Body of pancreas (tissue), 4 donors: ENCODE results near the gene ATG7. TPM values are rescaled to one million over a fixed set of nuclear protein-coding genes. Genes with fewer than 3 reads are reported as not detected.
A peak's percentile ranks its signal among the peaks of the same experiment; 100 is the strongest.

Source experiments
- ATAC-seq: fragments of 150-250 bp; one replicate; pipeline ENCODE4 v1.9.1; 2016
- DNase-seq, 4 donors: peaks; one replicate each; pipeline ENCODE4 v3.0.0-alpha.2; 2019
- H3K27ac ChIP-seq, 4 donors: fragments of 200-600 bp; sonication (generic); 1 replicate in 3 of 4; 2 replicates in 1 of 4; pipeline versions ENCODE4 v1.5.1 to v1.6.1; 2016 to 2019; ENCODE audit warnings: mild to moderate bottlenecking in 1 of 4, mixed read lengths in 1 of 4, moderate library complexity in 1 of 4
- H3K27me3 ChIP-seq, 2 donors: fragments of 200-600 bp; sonication (generic); one replicate each; pipeline ENCODE4 v1.6.0; 2016; ENCODE audit warnings: mild to moderate bottlenecking in 1 of 2
- H3K36me3 ChIP-seq, 2 donors: fragments of 200-600 bp; sonication (generic); replicated peaks in 1 of 2; 2 replicates each; pipeline ENCODE4 v1.5.1; 2016; ENCODE audit warnings: low read depth in 2 of 2; ENCODE audit not compliant: insufficient read depth in 1 of 2
- H3K4me1 ChIP-seq: fragments of 200-600 bp; sonication (generic); one replicate; pipeline ENCODE4 v1.6.0; 2016
- H3K4me3 ChIP-seq, 2 donors: fragments of 200-600 bp; sonication (generic); 1 replicate in 1 of 2; 2 replicates in 1 of 2; pipeline ENCODE4 v1.5.1; 2016 to 2019
- H3K9me3 ChIP-seq, 3 donors: fragments of 200-600 bp; sonication (generic); 1 replicate in 2 of 3; 2 replicates in 1 of 3; pipeline ENCODE4 v1.5.1; 2016
- POLR2A ChIP-seq, 3 donors: fragments of 450-650 bp; IDR thresholded peaks; one replicate each; pipeline ENCODE4 v1.6.1; 2016; ENCODE audit warnings: antibody characterized with exemption in 3 of 3, mild to moderate bottlenecking in 2 of 3
- WGBS, 2 donors: methylation state at CpG; one replicate each; pipeline ENCODE4 v1.1.5; 2017; 5-methylcytosine and 5-hydroxymethylcytosine counted together
- intact Hi-C: fragments of 100-400 bp; cut with DNase I; formaldehyde crosslinking; loops from one replicate; pipeline ENCODE4 v1.15.1; 2023
- total RNA-seq, 2 donors: library from RNA; depleted of rRNA; stranded (reverse); fragments of >200 nt; gene quantifications; one replicate each; pipeline ENCODE4 v1.1.0, GENCODE V29; 2016
- TF ChIP-seq, protein P1 (sequence below), 7 experiments: fragments of 450-650 bp in 4 of 7; fragments of 200-600 bp in 3 of 7; sonication (generic) in 3 of 7; IDR thresholded peaks; one replicate each; pipeline ENCODE4 v1.5.1; 2016 to 2019; ENCODE audit warnings: antibody characterized with exemption in 7 of 7

Gene ATG7
- total RNA-seq, 2 donors from 2014 or later = 40.5 to 43.6 TPM

DNA sequence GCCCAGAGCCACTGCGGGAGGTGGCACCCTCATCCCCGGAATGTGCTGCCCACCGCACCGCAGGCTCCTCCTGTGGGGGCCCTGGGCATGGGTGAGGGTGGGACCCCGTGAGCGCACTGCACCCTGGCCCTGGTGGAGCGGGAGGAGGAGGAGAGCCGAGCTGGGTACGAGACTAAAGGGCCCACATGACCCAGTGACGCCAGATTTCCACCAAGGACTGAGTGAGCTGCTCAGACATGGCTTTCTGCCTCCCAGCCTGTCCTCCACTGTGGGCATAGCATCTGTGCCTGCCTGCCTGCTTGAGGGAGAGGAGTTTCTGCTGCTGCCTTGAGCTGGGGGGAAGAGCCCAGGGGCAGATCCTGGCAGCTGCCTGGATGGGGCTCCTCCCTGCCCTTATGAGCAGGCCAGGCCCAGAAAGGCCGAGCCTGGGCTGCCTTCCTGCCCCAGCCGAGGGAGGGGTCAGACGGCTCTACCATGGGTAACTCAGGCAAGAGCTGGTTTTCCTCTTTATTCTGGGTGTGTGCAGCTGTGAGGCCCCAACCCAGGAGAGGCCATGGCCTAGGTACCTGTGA, 283.1 kb downstream of the ATG7 start:
- no peaks in the 10 kb centered on the region for H3K9me3 ChIP-seq
- H3K4me3 ChIP-seq = no peak overlapping the region
- H3K27me3 ChIP-seq = no peaks in the 10 kb centered on the region
- WGBS, 2 donors = 73 to 93% methylated on average over 3 to 11 of the region's 13 CpGs
- no peak for ATAC-seq
- peaks cover 19% of the 10 kb centered on the region for H3K4me1 ChIP-seq
- DNase-seq = no peak
- H3K36me3 ChIP-seq = no peaks in the 10 kb centered on the region
- TF ChIP-seq, protein P1, sequence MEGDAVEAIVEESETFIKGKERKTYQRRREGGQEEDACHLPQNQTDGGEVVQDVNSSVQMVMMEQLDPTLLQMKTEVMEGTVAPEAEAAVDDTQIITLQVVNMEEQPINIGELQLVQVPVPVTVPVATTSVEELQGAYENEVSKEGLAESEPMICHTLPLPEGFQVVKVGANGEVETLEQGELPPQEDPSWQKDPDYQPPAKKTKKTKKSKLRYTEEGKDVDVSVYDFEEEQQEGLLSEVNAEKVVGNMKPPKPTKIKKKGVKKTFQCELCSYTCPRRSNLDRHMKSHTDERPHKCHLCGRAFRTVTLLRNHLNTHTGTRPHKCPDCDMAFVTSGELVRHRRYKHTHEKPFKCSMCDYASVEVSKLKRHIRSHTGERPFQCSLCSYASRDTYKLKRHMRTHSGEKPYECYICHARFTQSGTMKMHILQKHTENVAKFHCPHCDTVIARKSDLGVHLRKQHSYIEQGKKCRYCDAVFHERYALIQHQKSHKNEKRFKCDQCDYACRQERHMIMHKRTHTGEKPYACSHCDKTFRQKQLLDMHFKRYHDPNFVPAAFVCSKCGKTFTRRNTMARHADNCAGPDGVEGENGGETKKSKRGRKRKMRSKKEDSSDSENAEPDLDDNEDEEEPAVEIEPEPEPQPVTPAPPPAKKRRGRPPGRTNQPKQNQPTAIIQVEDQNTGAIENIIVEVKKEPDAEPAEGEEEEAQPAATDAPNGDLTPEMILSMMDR (IDR thresholded peaks at IDR 0.05) = no peak
- no peak for TF ChIP-seq POLR2A (IDR thresholded peaks at IDR 0.05)
- intact Hi-C loops = no loop called here
- no peak overlapping the region for H3K27ac ChIP-seq

DNA sequence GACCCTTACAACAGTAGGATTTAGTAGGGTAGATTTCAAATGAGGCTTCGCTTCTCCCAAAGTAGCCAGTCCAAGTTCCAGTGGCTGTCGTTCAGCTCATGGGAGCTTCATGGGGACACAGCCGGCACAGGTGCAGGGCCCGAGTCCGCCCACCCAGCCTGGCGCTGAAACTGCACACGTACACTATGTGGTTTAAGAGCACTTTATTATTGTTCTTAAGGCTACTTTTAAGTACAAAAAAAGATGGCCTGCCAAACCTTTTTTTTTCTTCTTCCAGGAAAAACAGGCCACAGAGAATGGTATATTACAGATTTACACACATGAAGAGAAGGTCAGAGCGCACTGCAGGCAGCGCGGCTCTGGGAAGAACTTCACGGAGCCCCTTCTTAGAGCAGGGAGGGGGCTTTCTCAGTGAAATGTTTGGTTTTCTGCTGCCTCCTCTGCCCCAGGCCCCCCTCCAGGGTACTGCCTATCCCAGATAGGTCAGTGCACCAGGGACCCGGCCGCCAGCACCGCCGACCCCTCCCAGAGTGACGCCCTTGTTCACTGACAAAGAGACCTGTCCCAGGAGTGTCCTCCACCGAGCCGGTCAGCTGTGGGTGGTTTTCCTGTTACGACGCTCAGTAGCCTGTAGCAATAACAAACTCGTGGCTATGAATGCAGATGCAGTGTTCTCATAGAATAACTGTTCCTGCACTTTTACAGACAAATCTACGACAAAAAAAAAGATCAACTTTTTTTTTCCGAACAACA, 283.9 kb downstream of the ATG7 start:
- no peak overlapping the region for H3K4me3 ChIP-seq
- intact Hi-C loops = no loop called here
- peaks cover 19% of the 10 kb centered on the region for H3K4me1 ChIP-seq
- DNase-seq (no peak), ATAC-seq (no peak)
- no peaks in the 10 kb centered on the region for H3K9me3 ChIP-seq
- WGBS, 2 donors = 90 to 91% methylated on average over 22 to 23 of the region's 23 CpGs
- TF ChIP-seq, protein P1 (IDR thresholded peaks at IDR 0.05) = no peak
- no peak for TF ChIP-seq POLR2A (IDR thresholded peaks at IDR 0.05)
- H3K36me3 ChIP-seq = no peaks in the 10 kb centered on the region
- no peak overlapping the region for H3K27ac ChIP-seq
- H3K27me3 ChIP-seq = no peaks in the 10 kb centered on the region

DNA sequence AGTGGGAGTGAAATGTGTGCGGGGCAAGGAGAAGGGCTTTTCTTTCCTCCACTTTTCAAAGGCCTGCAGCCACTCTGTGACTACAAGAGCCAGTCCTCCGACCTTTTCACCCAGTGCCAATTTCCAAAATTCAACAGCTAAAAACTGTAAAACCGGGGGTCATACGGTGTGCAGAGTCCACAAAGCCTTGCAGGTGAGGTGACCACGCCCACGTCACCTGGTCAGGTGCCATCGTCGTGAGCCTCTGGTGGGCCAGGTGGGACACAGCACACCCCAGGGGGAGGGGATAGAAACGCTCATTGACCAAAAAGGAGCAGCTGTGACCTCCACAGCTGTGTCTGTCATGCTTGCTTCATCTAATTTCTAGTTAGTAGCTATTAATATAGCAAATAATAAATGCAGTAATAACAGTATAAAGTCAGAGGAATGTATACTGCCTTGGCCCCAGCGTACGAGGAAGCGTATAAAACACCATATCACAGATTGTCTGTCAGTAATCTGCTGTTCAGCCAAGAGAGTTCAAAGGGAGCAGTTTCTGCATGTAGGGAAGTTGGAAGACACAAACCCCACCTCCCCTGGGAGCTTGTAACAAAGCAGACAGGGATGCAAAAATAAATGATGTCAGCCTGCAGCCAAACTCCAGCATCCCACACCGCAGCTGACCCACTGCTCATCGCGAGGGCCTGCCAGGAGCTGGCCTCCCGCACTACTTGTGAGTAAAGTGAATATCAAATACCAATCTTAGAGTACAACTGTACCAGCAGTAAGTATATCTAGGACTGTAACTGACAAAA, 284.9 kb downstream of the ATG7 start:
- Histone ChIP-seq H3K27ac (no peak overlapping the region), H3K4me1 (peaks cover 19% of the 10 kb centered on the region), H3K36me3 (no peaks in the 10 kb centered on the region), H3K4me3 (no peak overlapping the region), H3K27me3 (no peaks in the 10 kb centered on the region), H3K9me3 (no peaks in the 10 kb centered on the region)
- intact Hi-C loops = no loop called here
- ATAC-seq (no peak), DNase-seq (peak in 2 of 4 donors; percentile 9 to 42)
- WGBS, 2 donors = 81 to 84% methylated on average over 16 of the region's 16 CpGs
- no peak for TF ChIP-seq POLR2A (IDR thresholded peaks at IDR 0.05)
- TF ChIP-seq, protein P1 (IDR thresholded peaks at IDR 0.05) = no peak

DNA sequence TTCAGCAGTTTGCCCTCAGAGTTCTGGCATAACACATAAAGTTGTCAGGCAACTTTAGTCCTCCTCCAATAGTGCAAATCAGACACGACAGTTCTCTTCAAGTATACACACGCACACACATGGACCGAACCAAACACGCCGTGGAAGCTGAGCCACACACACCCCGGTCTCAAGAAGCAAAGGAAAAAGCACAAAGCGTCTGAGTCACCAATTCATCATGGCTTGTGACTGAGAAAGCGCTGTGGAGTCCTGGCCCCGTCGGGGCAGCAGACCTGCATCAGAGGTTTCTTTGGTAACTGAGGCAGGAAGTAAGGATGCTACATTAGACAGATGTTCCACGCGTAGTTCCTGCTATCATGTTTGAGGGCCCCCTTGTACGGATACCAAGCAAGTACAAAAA, 285.8 kb downstream of the ATG7 start:
- H3K4me3 ChIP-seq = no peak overlapping the region
- no peaks in the 10 kb centered on the region for H3K9me3 ChIP-seq
- no peak overlapping the region for H3K27ac ChIP-seq
- no peaks in the 10 kb centered on the region for H3K27me3 ChIP-seq
- H3K4me1 ChIP-seq = peaks cover 19% of the 10 kb centered on the region
- peak in 1 of 4 donors; percentile 4 for DNase-seq
- peaks cover 0 to 2% of the 10 kb centered on the region in 2 donors for H3K36me3 ChIP-seq
- intact Hi-C loops = no loop called here
- no peak for ATAC-seq
- WGBS, 2 donors = 75 to 90% methylated on average over 13 of the region's 13 CpGs
- TF ChIP-seq, protein P1 (IDR thresholded peaks at IDR 0.05) = no peak
- TF ChIP-seq POLR2A (IDR thresholded peaks at IDR 0.05) = no peak
